SK-N-SH treated with all-trans-retinoic acid at 6 μM for 48 hours (cell line): ENCODE measurements around the gene SPOCK2.

ENCODE experiments used
- ATAC-seq: fragments of 200-7000 bp; cut with Tn5 transposase; 3 replicates; pipeline ENCODE4 v1.9.1; 2020; ENCODE audit warnings: mild to moderate bottlenecking, moderate library complexity
- ARNTL ChIP-seq: fragments of 450-650 bp; formaldehyde crosslinking; IDR thresholded peaks from 2 replicates; pipeline ENCODE4 v1.5.0; 2020; ENCODE audit warnings: low read depth, mild to moderate bottlenecking, moderate library complexity, borderline replicate concordance
- RARB ChIP-seq: fragments of 250-450 bp; sonication (Bioruptor Pico); IDR thresholded peaks from 2 replicates; pipeline ENCODE4 v1.8.0; 2021; ENCODE audit warnings: mild to moderate bottlenecking, moderate library complexity
- SNAI2 ChIP-seq: fragments of 250-450 bp; sonication (Bioruptor Pico); IDR thresholded peaks from 2 replicates; pipeline ENCODE4 v1.5.0; 2020; ENCODE audit warnings: mild to moderate bottlenecking, moderate library complexity
- TCF4 ChIP-seq: fragments of 250-450 bp; sonication (Bioruptor Pico); IDR thresholded peaks from 2 replicates; pipeline ENCODE4 v1.8.0; 2021; ENCODE audit warnings: mild to moderate bottlenecking, moderate library complexity, borderline replicate concordance
- TOX ChIP-seq: fragments of 250-450 bp; sonication (Bioruptor Pico); IDR thresholded peaks from 2 replicates; pipeline ENCODE4 v1.8.0; 2021; ENCODE audit warnings: mild to moderate bottlenecking, moderate library complexity, borderline replicate concordance
- ZC3H10 ChIP-seq: fragments of 250-450 bp; sonication (Bioruptor Pico); IDR thresholded peaks from 2 replicates; pipeline ENCODE4 v1.5.1; 2021; ENCODE audit warnings: mild to moderate bottlenecking, moderate library complexity
- ZFP3 ChIP-seq: fragments of 250-450 bp; sonication (Bioruptor Pico); IDR thresholded peaks from 2 replicates; pipeline ENCODE4 v1.5.0; 2020; ENCODE audit warnings: mild to moderate bottlenecking, moderate library complexity
- TF ChIP-seq, protein P1 (sequence below): fragments of 250-450 bp; sonication (Bioruptor Pico); IDR thresholded peaks from 2 replicates; pipeline ENCODE4 v1.5.0; 2020; ENCODE audit warnings: mild to moderate bottlenecking, moderate library complexity
- TF ChIP-seq, protein P2 (sequence below): fragments of 250-450 bp; sonication (Bioruptor Pico); IDR thresholded peaks from 2 replicates; pipeline ENCODE4 v1.8.0; 2020; ENCODE audit warnings: mild to moderate bottlenecking, moderate library complexity, borderline replicate concordance
- TF ChIP-seq, protein P3 (sequence below): fragments of 250-450 bp; sonication (Bioruptor Pico); IDR thresholded peaks from 2 replicates; pipeline ENCODE4 v1.5.1; 2020; ENCODE audit warnings: low read depth, mild to moderate bottlenecking, moderate library complexity
- TF ChIP-seq, protein P4 (sequence below): fragments of 250-450 bp; sonication (Bioruptor Pico); IDR thresholded peaks from 2 replicates; pipeline ENCODE4 v1.5.1; 2021; ENCODE audit warnings: mild to moderate bottlenecking, moderate library complexity

The SPOCK2 gene

DNA sequence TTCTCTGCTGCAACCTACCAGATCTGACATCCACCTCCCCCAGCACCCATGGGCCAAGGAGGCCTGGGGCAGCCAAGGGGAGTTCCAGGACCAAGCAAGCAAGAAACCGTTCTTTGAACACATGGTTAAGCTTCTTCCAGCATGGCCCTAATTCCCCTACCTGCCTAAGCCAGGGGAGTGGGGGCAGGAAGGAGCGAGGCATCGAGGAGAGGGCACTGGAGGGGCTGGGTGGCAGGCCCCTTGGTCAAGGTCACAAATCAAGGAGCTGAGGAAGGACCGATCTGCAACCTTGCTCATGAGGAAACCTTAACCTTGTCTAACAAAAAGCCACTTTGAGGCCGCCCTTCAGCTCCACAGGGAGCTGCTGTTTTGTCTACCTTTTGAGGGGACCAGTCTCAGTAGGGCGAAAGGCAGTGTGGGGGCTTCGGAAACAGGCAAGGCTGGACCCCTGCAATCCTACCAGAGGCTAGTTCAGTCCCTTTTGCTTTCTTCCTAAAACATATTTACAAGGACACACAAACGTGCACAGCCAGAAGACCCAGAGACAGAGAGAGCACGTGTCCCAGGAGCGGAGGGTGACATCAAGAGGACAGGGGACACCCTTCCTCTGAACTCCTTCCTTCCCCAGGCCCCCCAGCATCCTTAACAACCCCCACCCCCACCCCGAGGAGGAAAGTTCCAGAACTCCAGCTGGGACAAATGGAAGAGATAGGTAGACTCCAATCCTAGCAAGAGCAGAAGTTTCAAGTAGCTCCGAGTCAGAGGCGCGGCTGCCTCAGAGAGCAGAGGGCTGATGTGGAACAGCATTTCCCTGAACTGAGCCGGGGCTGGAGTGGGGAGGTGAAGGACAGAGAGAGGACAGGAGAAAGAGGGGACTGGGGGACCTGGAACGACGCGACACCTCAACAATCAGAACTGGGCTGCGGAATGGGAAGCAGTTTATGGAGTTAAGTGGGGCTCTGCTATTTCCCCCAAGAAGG lies 28.2 kb downstream of the SPOCK2 start (continued):
- TF ChIP-seq, protein P1, sequence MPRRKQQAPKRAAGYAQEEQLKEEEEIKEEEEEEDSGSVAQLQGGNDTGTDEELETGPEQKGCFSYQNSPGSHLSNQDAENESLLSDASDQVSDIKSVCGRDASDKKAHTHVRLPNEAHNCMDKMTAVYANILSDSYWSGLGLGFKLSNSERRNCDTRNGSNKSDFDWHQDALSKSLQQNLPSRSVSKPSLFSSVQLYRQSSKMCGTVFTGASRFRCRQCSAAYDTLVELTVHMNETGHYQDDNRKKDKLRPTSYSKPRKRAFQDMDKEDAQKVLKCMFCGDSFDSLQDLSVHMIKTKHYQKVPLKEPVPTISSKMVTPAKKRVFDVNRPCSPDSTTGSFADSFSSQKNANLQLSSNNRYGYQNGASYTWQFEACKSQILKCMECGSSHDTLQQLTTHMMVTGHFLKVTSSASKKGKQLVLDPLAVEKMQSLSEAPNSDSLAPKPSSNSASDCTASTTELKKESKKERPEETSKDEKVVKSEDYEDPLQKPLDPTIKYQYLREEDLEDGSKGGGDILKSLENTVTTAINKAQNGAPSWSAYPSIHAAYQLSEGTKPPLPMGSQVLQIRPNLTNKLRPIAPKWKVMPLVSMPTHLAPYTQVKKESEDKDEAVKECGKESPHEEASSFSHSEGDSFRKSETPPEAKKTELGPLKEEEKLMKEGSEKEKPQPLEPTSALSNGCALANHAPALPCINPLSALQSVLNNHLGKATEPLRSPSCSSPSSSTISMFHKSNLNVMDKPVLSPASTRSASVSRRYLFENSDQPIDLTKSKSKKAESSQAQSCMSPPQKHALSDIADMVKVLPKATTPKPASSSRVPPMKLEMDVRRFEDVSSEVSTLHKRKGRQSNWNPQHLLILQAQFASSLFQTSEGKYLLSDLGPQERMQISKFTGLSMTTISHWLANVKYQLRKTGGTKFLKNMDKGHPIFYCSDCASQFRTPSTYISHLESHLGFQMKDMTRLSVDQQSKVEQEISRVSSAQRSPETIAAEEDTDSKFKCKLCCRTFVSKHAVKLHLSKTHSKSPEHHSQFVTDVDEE (CRISPR knock-in tag), result no peak
- TF ChIP-seq ZFP3 (CRISPR knock-in tag), result no peak

DNA sequence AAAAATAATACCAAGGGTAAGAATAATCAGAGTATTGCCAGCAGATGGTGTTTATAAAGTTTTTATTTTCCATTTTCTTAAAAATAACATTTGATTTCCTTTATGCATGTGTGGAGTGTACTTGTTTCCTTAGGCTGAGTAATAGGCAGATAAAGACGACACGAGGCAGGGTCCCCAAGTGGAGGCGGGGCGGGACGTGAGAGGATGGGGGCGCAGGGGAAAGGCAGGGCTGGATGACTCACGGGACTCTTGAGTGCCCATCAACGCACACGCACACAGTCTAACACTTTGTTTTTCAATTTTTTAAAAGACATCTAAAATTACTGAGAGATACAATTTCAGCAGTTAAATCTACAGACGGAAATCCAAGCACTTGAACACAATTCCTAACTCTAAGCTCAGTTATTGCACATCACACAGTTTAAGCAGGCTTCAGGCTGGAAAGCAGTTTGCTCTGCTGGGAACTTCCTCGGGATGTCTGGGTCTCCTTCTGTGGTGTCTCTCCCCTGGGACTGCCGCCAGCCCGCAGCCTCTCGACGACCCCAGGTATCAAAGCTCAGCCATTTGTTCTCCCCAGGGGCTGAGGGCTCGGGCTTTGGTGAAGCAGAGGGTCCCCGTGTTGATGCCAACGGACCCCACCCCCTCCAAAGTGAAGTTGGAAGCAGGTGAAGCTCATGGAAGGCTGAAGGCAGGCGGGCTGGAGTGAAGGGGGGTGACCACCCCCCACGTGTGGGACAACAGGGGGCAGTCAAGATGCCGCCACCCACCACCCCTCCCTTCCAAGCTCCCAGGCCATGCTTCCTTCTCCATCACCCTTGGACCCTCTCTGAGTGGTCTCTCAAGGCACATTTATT lies 29.1 kb downstream of the SPOCK2 start:
- no peak for TF ChIP-seq ARNTL (CRISPR knock-in tag)
- TF ChIP-seq, all 23 proteins: peak for 0
- ATAC-seq, result no peak

DNA sequence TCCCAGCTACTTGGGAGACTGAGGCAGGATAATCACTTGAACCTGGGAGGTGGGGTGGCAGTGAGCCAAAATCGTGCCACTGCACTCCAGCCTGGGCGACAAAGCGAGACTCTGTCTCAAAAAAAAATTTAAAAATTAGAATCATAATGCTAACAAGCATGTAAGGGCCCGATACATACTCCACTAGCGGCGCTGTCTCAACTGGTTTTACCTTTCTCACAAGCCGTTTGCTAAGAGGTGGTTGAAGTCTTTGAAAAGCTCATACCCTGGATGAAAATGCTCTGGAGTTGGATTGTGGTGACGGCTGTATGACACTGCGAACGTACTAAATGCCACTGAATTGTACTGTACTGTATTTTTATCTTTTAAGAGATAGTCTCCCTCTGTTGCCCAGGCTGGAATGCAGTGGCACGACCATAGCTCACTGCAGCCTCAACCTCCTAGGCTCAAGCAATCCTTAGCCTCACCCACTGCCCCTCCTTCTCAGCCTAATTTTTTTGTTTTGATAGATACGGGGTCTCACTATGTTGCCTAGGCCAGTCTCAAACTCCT lies 29.9 kb downstream of the SPOCK2 start:
- TF ChIP-seq RARB (CRISPR knock-in tag) (no peak), TCF4 (CRISPR knock-in tag) (no peak), ZC3H10 (no peak), TOX (CRISPR knock-in tag) (no peak), SNAI2 (CRISPR knock-in tag) (no peak), ARNTL (CRISPR knock-in tag) (no peak)
- TF ChIP-seq, protein P2, sequence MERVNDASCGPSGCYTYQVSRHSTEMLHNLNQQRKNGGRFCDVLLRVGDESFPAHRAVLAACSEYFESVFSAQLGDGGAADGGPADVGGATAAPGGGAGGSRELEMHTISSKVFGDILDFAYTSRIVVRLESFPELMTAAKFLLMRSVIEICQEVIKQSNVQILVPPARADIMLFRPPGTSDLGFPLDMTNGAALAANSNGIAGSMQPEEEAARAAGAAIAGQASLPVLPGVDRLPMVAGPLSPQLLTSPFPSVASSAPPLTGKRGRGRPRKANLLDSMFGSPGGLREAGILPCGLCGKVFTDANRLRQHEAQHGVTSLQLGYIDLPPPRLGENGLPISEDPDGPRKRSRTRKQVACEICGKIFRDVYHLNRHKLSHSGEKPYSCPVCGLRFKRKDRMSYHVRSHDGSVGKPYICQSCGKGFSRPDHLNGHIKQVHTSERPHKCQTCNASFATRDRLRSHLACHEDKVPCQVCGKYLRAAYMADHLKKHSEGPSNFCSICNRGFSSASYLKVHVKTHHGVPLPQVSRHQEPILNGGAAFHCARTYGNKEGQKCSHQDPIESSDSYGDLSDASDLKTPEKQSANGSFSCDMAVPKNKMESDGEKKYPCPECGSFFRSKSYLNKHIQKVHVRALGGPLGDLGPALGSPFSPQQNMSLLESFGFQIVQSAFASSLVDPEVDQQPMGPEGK (CRISPR knock-in tag), result no peak
- TF ChIP-seq, protein P3, sequence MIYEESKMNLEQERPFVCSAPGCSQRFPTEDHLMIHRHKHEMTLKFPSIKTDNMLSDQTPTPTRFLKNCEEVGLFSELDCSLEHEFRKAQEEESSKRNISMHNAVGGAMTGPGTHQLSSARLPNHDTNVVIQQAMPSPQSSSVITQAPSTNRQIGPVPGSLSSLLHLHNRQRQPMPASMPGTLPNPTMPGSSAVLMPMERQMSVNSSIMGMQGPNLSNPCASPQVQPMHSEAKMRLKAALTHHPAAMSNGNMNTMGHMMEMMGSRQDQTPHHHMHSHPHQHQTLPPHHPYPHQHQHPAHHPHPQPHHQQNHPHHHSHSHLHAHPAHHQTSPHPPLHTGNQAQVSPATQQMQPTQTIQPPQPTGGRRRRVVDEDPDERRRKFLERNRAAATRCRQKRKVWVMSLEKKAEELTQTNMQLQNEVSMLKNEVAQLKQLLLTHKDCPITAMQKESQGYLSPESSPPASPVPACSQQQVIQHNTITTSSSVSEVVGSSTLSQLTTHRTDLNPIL (CRISPR knock-in tag), result no peak
- TF ChIP-seq, protein P4, sequence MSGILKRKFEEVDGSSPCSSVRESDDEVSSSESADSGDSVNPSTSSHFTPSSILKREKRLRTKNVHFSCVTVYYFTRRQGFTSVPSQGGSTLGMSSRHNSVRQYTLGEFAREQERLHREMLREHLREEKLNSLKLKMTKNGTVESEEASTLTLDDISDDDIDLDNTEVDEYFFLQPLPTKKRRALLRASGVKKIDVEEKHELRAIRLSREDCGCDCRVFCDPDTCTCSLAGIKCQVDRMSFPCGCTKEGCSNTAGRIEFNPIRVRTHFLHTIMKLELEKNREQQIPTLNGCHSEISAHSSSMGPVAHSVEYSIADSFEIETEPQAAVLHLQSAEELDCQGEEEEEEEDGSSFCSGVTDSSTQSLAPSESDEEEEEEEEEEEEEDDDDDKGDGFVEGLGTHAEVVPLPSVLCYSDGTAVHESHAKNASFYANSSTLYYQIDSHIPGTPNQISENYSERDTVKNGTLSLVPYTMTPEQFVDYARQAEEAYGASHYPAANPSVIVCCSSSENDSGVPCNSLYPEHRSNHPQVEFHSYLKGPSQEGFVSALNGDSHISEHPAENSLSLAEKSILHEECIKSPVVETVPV (CRISPR knock-in tag), result no peak
- TF ChIP-seq, protein P1 (CRISPR knock-in tag), result no peak
- ATAC-seq, result no peak
